Neuronal stem cell (in vitro differentiated cells): ENCODE measurements around the gene GJB3.
A peak's percentile ranks its signal among the peaks of the same experiment; 100 is the strongest.

Experiments used
- DNase-seq: peaks from one replicate; pipeline ENCODE4 v3.0.0-alpha.2; 2013; ENCODE audit warnings: low spot score
- H2AFZ ChIP-seq: one replicate; pipeline ENCODE4 v1.6.1; 2013; ENCODE audit warnings: mild to moderate bottlenecking, low read length, inconsistent platforms
- H2AK5ac ChIP-seq: 2 replicates; pipeline ENCODE4 v1.6.1; 2013; ENCODE audit warnings: low read depth, mild to moderate bottlenecking, inconsistent platforms, low read length, moderate library complexity, mixed read lengths
- H2BK120ac ChIP-seq: 2 replicates; pipeline ENCODE4 v1.6.1; 2013; ENCODE audit warnings: low read depth, mild to moderate bottlenecking, inconsistent platforms, low read length, moderate library complexity, mixed read lengths
- H2BK12ac ChIP-seq: one replicate; pipeline ENCODE4 v1.6.1; 2013; ENCODE audit warnings: low read length, inconsistent platforms
- H2BK15ac ChIP-seq: 2 replicates; pipeline ENCODE4 v1.6.1; 2013; ENCODE audit warnings: mild to moderate bottlenecking, low read length, inconsistent platforms, mixed read lengths
- H2BK5ac ChIP-seq: one replicate; pipeline ENCODE4 v1.6.1; 2013; ENCODE audit warnings: inconsistent platforms, mild to moderate bottlenecking, low read length, moderate library complexity
- H3K14ac ChIP-seq: one replicate; pipeline ENCODE4 v1.6.1; 2013; ENCODE audit warnings: low read length, inconsistent platforms
- H3K18ac ChIP-seq: 2 replicates; pipeline ENCODE4 v1.6.1; 2013; ENCODE audit warnings: low read length, inconsistent platforms
- H3K23ac ChIP-seq: 2 replicates; pipeline ENCODE4 v1.6.1; 2013; ENCODE audit warnings: low read depth, mild to moderate bottlenecking, mixed read lengths, low read length, inconsistent platforms; ENCODE audit not compliant: poor library complexity
- H3K27ac ChIP-seq: replicated peaks from 3 replicates; pipeline ENCODE4 v1.5.1; 2013; ENCODE audit warnings: low read length, inconsistent platforms
- H3K27me3 ChIP-seq, 3 experiments: 2 replicates each; pipeline ENCODE4 v1.6.1; 2013; ENCODE audit warnings: low read length in 3 of 3, mild to moderate bottlenecking in 2 of 3, inconsistent platforms in 1 of 3, low read depth in 1 of 3, mixed read lengths in 1 of 3, moderate library complexity in 1 of 3; ENCODE audit not compliant: control insufficient read depth in 3 of 3, insufficient read depth in 3 of 3
- H3K36me3 ChIP-seq, 2 donors: replicated peaks in 1 of 2; 2 replicates each; pipeline ENCODE4 v1.6.1; 2013; ENCODE audit warnings: low read length in 2 of 2; ENCODE audit not compliant: control insufficient read depth in 2 of 2, insufficient read depth in 2 of 2
- H3K4ac ChIP-seq: 2 replicates; pipeline ENCODE4 v1.6.1; 2013; ENCODE audit warnings: inconsistent platforms, mild to moderate bottlenecking, low read length, moderate library complexity
- H3K4me1 ChIP-seq, 2 donors: 1 replicate in 1 of 2; 2 replicates in 1 of 2; pipeline ENCODE4 v1.6.1; 2013; ENCODE audit warnings: low read length in 2 of 2, low read depth in 1 of 2; ENCODE audit not compliant: control insufficient read depth in 2 of 2, insufficient read depth in 1 of 2
- H3K4me2 ChIP-seq: one replicate; pipeline ENCODE4 v1.6.1; 2013; ENCODE audit warnings: mild to moderate bottlenecking, low read length, inconsistent platforms; ENCODE audit not compliant: insufficient read depth, poor library complexity, severe bottlenecking
- H3K4me3 ChIP-seq, 2 donors: 2 replicates each; pipeline ENCODE4 v1.5.1; 2013; ENCODE audit warnings: low read length in 2 of 2, mild to moderate bottlenecking in 2 of 2, inconsistent platforms in 1 of 2, moderate library complexity in 1 of 2
- H3K79me1 ChIP-seq: one replicate; pipeline ENCODE4 v1.6.1; 2013; ENCODE audit warnings: low read depth, mild to moderate bottlenecking, inconsistent platforms, low read length, moderate library complexity
- H3K9ac ChIP-seq: one replicate; pipeline ENCODE4 v1.6.1; 2013; ENCODE audit warnings: mild to moderate bottlenecking, low read depth, low read length, inconsistent platforms; ENCODE audit not compliant: poor library complexity
- H3K9me3 ChIP-seq, 2 donors: replicated peaks in 1 of 2; 2 replicates each; pipeline versions ENCODE3 to v1.6.1; 2013; ENCODE audit warnings: low read length in 2 of 2, mild to moderate bottlenecking in 2 of 2, inconsistent platforms in 1 of 2, low read depth in 1 of 2, mixed read lengths in 1 of 2, moderate library complexity in 1 of 2; ENCODE audit not compliant: control insufficient read depth in 2 of 2, insufficient read depth in 1 of 2
- H4K8ac ChIP-seq: one replicate; pipeline ENCODE4 v1.6.1; 2013; ENCODE audit warnings: low read depth, mild to moderate bottlenecking, inconsistent platforms, low read length, moderate library complexity
- H4K91ac ChIP-seq: one replicate; pipeline ENCODE4 v1.6.1; 2013; ENCODE audit warnings: low read length, low read depth, mild to moderate bottlenecking, inconsistent platforms; ENCODE audit not compliant: poor library complexity
- WGBS, 2 donors: extraction: QIAGEN DNeasy Blood & Tissue Kit; methylation state at CpG; one replicate each; pipeline ENCODE4 v1.1.7; 2013; ENCODE audit warnings: missing lambda C conversion rate in 2 of 2, mixed read lengths in 1 of 2; ENCODE audit not compliant: insufficient read length in 2 of 2, insufficient replicate concordance in 1 of 2; ENCODE audit errors: extremely low coverage in 2 of 2; 5-methylcytosine and 5-hydroxymethylcytosine counted together

GJB3 gene

DNA sequence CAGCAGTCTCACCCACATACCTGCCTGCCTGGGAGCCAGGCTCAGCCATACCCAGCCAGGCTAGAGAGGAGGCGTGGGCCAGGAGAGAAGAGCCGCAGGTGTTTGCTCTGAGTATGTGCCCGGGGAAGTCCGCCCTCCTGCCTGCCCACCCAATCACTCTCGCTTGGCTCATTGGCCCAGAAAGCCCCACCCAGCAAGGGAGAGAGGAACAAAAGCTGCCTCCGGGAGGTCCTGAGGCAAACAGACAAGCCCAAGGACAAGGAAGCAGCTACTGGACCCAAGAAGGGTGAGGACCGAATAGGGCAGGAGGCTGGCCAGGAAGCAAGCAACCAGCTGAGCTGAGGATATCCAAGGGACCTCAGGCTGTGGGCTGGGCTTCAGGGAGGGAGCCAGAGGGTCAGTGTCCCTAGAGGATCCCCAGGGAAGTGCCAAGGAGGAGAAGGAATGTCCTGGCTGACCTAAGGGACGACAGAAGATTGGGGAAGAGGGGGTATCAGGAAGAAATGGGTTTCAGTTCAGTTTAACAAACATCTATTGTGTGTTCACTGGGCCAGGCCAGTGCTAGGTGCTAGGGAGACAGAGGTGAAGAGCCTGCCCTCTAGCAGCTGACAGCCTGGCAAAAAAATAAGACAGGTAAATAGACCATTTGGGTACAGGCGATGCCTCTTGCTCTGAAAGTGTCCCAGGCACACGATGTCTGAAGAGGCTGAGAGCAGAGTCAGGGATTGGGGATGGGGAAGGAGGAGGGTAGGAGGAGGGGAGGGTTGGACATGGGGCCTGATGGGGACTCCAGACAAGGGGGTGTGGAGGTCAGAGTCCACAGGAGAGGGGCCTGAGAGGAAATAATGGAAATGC is 21.3 kb upstream of the GJB3 start, which contains the start of gene GJB4:
GJB4 (plus strand) TSS at position 238 of the 855 bp plus-strand sequence. CDS start 1,515 bp downstream, outside the sequence.
- no peak for DNase-seq
- no peak within 1 kb of the TSS for H3K4ac ChIP-seq
- no peak within 1 kb of the TSS for H2BK5ac ChIP-seq
- H4K8ac ChIP-seq, result no peak within 1 kb of the TSS
- peaks cover 0 to 15% (median 0%) of the 10 kb centered on the region in 3 experiments for H3K27me3 ChIP-seq
- no CpG with 5 or more reads among the region's 10 CpGs for WGBS, 2 donors
- H4K91ac ChIP-seq, result no peak within 1 kb of the TSS
- no peak within 1 kb of the TSS for H3K4me3 ChIP-seq
- H2BK120ac ChIP-seq, result no peak within 1 kb of the TSS
- H2BK15ac ChIP-seq, result no peak within 1 kb of the TSS
- H3K18ac ChIP-seq, result peak within 1 kb of the TSS; percentile 65
- H3K14ac ChIP-seq, result no peak within 1 kb of the TSS
- H3K4me1 ChIP-seq, result peaks cover 0 to 2% of the 10 kb centered on the region in 2 donors
- H3K23ac ChIP-seq, result peak within 1 kb of the TSS; percentile 14
- no peak within 1 kb of the TSS for H2AFZ ChIP-seq
- no peak within 1 kb of the TSS for H3K9ac ChIP-seq
- H3K79me1 ChIP-seq, result no peaks in the 10 kb centered on the region
- H3K36me3 ChIP-seq, result no peaks in the 10 kb centered on the region
- no peak within 1 kb of the TSS for H3K27ac ChIP-seq
- no peak within 1 kb of the TSS for H2BK12ac ChIP-seq
- no peak within 1 kb of the TSS for H3K4me2 ChIP-seq
- H2AK5ac ChIP-seq, result peak within 1 kb of the TSS; percentile 38
- no peaks in the 10 kb centered on the region for H3K9me3 ChIP-seq

DNA sequence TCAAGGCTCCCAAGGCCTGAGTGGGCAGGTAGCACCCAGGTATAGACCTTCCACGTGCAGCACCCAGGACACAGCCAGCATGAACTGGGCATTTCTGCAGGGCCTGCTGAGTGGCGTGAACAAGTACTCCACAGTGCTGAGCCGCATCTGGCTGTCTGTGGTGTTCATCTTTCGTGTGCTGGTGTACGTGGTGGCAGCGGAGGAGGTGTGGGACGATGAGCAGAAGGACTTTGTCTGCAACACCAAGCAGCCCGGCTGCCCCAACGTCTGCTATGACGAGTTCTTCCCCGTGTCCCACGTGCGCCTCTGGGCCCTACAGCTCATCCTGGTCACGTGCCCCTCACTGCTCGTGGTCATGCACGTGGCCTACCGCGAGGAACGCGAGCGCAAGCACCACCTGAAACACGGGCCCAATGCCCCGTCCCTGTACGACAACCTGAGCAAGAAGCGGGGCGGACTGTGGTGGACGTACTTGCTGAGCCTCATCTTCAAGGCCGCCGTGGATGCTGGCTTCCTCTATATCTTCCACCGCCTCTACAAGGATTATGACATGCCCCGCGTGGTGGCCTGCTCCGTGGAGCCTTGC is 19.7 kb upstream of the GJB3 start:
- Histone ChIP-seq H2AFZ (no peak overlapping the region), H3K9ac (peak overlapping the region; percentile 53), H3K14ac (no peak overlapping the region), H3K79me1 (no peaks in the 10 kb centered on the region), H3K18ac (peak overlapping the region; percentile 54), H3K4me1 (peaks cover 0 to 2% of the 10 kb centered on the region in 2 donors), H3K36me3 (no peaks in the 10 kb centered on the region), H3K4ac (no peak overlapping the region), H2AK5ac (peak overlapping the region; percentile 51), H2BK5ac (no peak overlapping the region), H2BK15ac (no peak overlapping the region), H2BK12ac (no peak overlapping the region), H4K8ac (no peak overlapping the region), H3K9me3 (no peaks in the 10 kb centered on the region), H2BK120ac (no peak overlapping the region), H3K27ac (no peak overlapping the region), H3K27me3 (peaks cover 0 to 10% (median 0%) of the 10 kb centered on the region in 3 experiments), H3K4me3 (peak overlapping the region in 1 of 2 donors; percentile 29), H3K23ac (peak overlapping the region; percentile 58), H4K91ac (no peak overlapping the region), H3K4me2 (no peak overlapping the region)
- DNase-seq, result no peak
- WGBS, 2 donors, result no CpG with 5 or more reads among the region's 33 CpGs

DNA sequence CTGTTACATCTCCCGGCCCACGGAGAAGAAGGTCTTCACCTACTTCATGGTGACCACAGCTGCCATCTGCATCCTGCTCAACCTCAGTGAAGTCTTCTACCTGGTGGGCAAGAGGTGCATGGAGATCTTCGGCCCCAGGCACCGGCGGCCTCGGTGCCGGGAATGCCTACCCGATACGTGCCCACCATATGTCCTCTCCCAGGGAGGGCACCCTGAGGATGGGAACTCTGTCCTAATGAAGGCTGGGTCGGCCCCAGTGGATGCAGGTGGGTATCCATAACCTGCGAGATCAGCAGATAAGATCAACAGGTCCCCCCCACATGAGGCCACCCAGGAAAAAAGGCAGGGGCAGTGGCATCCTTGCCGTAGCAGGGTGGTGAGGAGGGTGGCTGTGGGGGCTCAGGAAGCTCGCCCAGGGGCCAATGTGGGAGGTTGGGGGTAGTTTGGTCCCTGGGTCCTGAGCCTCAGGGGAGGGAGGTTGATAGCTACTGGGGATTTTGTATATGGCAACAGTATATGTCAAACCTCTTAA is 19.2 kb upstream of the GJB3 start:
- Histone ChIP-seq H2BK12ac (no peak overlapping the region), H2AK5ac (peak overlapping the region; percentile 51), H3K4ac (no peak overlapping the region), H2BK5ac (no peak overlapping the region), H2AFZ (no peak overlapping the region), H3K18ac (peak overlapping the region; percentile 54), H3K9me3 (no peaks in the 10 kb centered on the region), H3K23ac (no peak overlapping the region), H3K9ac (no peak overlapping the region), H3K27ac (no peak overlapping the region), H3K27me3 (peaks cover 0 to 10% (median 0%) of the 10 kb centered on the region in 3 experiments), H4K8ac (no peak overlapping the region), H3K36me3 (no peaks in the 10 kb centered on the region), H3K4me3 (no peak overlapping the region), H3K14ac (no peak overlapping the region), H4K91ac (no peak overlapping the region), H3K79me1 (no peaks in the 10 kb centered on the region), H2BK120ac (no peak overlapping the region), H3K4me2 (no peak overlapping the region), H2BK15ac (no peak overlapping the region), H3K4me1 (peaks cover 0 to 2% of the 10 kb centered on the region in 2 donors)
- no peak for DNase-seq
- WGBS, 2 donors, result no CpG with 5 or more reads among the region's 13 CpGs
